ENCODE data around the gene RPS19.

The RPS19 gene

GRCh38 chr19:41917676-41918075 lies 57.6 kb downstream of the RPS19 start:
- DNase-seq: no peak

DNA sequence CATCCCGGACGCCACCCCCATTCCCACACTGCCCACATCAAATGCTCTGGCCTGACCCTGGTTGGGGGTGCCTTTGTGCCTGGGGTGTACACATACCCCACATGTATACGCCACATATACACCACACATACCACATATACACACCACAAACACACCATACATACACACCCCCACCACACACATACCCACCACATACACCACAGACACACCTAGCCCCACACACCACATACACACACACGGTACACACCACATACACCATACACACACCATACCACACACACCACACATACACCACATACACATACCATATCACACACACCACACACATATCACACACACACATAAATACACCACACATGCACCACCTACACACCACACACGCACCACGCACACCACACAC lies 58.0 kb downstream of the RPS19 start:
- DNase-seq: no peak

- DNase-seq: no peak
Measured at GRCh38 chr19:41918653-41919244, 58.7 kb downstream of the RPS19 start.

- DNase-seq: no peak
Measured at GRCh38 chr19:41919948-41920712, 60.1 kb downstream of the RPS19 start.

DNA sequence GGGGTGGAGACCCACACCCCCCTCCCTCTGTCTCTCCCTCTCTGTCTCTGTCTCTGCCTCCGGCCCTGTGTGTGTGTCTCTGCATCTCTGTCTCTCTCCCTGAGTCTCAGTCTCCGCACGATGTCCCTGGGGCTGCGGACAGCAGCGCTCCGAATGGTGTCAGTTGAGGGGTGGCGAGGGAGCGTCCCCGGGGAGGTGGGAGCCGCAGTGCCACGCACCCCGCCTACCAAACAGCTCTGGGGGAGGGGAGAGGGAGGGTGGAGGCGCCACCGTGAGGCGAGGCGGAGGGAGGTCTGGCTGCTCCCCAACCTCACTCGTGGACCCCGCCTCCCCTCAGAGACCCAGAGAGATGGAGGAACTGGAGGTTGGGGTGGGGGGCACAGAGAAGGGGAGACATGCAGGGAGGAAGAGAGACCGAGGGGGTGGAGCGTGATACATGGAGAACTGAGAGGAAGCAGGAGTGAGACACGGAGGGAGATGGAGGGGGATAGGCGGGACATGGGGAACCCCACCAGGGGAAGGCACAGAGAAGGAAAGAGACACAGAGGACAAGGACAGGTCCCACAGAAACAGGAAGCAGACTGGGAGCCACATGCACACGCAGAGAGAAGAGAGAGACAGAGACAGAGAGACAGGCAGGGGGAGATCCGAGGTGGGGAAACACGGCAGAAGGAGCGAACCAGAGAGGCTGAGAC lies 61.0 kb downstream of the RPS19 start:
- DNase-seq: no peak

GRCh38 chr19:41921577-41922576 lies 61.8 kb downstream of the RPS19 start:
- DNase-seq: no peak
